NCI-H1930 (cell line): ENCODE results near the gene WHAMM.
"Not testable (repeated sequence)": the region's sequence is repeated elsewhere in the genome, so short reads cannot be mapped to it uniquely, and the experiment has no call there.

Experiments
- DNase-seq, 2 experiments: peaks; one replicate each; lab custom pipeline; 2025; lab: John Stamatoyannopoulos, UW

WHAMM gene

GRCh38 chr15:82865981-82866380 lies 56.6 kb downstream of the WHAMM start:
- DNase-seq, result not testable (repeated sequence)

DNA sequence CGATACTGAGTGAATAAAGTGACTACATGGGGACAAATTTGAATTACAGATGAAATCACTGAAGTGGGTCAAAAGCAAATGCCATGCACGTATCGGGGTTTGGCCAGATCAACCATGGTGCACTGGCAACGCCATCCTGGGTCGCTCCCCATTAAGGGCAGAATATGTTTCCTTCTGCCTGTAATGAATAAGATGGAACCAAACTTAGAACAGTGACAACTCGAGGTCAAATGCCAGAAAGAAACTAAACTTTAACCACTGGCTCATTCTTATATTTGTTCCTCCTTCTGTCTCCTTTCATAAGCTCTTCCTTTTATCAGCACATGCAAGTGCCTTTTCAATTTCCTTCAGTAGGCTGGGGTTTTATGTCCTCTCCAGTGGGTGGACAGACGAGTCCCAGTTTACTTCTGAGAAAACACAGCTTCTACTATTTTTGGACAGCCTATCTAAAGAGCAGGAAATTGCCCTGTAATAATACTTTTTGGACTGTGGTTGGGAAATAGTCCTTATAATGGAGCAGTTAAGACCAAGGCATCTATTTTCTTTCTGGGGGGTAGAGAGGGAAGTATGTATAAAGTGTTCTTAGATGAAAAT lies 61.4 kb downstream of the WHAMM start:
- DNase-seq, result no peak

DNA sequence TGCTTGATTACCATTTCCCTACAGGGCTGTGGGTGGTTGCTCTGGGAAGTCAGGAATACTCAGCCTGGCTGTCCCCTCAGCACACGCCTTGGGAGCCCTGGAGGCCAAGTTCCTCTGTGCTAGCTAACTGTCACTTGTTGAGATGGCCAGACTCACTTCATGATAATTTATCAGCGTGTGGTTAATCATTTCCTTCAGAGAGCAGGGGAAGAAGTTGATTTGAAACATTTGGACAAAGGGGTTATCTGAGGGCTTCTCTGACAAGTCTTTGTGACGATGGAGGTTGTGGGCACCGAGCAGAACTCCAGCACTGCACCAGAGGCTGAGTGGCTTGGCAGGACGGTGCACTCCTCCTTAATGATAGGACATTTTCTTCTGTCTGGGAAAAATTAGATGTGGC lies 61.9 kb downstream of the WHAMM start:
- DNase-seq, result no peak

DNA sequence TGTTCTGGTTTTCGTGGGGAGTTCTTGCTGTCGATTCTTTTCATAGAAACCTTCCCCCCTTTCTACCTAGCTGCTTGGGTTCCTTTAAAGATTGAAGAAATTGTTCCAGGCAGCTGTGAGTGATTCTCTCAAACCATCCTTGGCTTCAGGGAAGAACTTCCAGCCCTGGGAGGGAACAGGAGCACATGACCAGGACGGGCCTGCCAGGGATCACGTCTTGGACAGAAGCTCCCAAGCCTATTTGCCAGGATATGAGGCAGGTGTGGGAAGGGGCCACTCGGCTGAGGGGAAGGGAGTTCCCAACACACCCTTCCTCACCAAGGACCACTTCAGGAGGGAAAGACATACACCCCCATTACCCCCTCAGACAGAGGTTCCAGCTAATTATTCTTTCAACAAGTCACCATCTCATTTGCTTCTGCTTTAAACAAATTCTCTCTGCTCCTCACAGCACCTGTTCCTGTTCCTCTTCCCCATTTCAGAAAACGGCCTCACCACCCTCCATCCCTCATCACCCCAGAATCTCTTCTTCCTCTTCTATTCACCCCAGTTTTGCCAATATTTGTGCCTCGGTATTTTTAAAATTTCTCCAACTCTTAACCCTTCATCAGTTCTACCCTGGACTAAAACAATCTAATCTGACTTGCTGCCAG lies 62.5 kb downstream of the WHAMM start:
- no peak for DNase-seq

DNA sequence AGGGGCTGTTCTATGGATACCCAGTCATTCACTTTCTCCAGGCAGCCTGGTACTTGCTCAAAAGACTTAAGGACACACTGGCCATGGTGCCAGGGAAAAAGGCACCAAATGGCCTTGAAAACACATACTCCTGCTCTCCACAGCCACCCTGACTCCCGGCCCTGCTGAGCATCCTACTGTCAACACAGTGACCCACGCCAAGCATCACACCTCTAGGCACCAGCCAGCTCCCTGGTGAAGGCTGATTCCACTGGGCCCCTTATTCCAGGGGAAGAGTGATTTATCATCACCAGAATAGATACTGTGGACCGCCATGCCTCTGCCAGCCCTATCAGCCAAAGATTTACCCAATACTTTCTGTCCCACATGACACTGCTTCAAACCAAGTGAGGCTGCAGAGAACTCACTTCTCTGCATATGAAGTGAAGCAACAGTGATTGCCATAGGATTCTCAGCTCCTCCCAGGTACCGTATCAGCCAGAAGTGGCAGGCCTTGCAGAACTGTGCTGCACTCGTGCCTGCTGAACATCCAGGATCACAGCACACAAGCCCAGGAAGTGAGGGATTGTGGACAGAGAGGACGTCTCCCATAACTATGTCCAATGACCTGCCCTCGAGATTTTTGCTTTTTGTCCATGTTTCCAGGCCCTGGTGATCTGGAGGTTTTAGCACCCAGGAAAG lies 63.7 kb downstream of the WHAMM start:
- no peak for DNase-seq

DNA sequence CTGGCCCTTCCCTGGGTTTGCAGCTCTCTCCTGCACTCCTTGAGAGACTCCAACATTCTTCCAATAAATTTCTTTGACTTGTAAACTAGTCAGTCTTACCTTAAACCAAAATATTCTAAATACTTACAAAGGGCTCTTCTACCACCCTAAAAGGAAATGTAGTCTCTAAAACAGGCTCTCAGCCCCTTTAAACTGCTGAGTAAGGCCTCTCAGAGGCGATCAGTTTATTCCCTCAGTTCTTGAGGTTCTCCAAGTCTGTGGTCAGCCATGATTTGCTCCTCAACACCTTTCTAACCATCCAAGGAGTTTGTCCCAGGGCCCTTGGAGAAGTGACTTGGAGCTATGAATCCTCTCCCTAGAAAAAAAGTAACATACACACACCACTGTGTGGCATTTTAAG lies 64.8 kb downstream of the WHAMM start:
- no peak for DNase-seq

DNA sequence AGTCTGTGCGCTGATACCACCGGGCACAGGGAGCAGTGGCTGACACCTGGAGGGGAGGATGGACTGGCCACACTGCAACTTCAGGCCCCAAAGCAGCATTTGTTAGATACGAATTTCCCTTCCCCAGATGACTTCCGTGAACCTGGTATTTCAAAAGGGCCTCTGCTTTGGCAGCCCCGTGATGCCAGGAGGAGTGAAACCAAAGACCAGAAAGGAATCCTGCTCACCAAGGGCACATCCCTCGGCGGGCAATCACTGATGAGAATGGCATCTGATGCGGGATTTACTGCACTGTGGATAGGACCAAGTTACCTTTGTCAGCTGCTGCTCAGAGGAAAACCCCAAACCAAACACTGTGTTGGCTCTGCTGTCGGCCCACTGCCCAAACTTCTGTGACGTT lies 65.5 kb downstream of the WHAMM start:
- DNase-seq, result no peak

- no peak for DNase-seq
Observed at GRCh38 chr15:82875411-82876003, 66.1 kb downstream of the WHAMM start.

DNA sequence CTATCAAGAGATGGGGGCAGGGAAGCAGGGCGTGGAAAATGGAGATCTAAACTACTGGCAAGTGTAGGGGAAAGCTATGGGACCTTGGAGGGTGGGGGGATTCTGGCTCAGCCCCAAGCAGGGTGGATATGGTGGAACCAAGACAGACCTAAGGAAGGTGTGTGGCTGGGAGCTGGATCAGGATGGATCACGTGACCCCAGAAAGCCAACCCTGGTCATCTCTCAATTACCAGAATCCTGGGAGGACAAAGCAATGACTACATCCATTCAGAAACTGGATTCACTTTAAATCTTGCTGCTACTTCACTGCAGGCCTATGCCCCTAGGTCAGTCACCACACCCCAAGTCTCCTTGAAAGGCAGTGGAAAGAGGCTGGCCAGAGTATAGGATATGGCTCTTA lies 68.4 kb downstream of the WHAMM start:
- no peak for DNase-seq

DNA sequence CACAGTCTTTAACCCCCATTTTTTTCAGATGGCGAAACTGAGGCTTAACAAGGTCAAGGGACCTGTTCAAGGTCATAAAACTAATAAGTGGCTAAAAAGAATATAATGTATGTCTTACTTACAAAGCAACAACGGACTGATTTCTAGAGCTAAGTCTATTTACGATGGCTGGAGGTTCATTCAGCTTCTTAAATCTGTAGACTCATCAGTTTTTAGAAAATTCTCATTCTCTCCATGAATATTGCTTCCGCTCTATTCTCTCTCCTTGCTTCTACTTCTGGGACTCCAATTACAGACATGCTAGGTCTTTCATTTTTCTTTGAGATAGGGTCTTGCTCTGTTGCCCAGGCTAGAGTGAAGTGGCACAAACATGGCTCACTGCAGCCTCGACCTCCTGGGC lies 68.9 kb downstream of the WHAMM start:
- DNase-seq, result no peak

GRCh38 chr15:82880704-82881103 lies 71.3 kb downstream of the WHAMM start:
- DNase-seq, result no peak

GRCh38 chr15:82881747-82882146 lies 72.3 kb downstream of the WHAMM start:
- no peak for DNase-seq

DNA sequence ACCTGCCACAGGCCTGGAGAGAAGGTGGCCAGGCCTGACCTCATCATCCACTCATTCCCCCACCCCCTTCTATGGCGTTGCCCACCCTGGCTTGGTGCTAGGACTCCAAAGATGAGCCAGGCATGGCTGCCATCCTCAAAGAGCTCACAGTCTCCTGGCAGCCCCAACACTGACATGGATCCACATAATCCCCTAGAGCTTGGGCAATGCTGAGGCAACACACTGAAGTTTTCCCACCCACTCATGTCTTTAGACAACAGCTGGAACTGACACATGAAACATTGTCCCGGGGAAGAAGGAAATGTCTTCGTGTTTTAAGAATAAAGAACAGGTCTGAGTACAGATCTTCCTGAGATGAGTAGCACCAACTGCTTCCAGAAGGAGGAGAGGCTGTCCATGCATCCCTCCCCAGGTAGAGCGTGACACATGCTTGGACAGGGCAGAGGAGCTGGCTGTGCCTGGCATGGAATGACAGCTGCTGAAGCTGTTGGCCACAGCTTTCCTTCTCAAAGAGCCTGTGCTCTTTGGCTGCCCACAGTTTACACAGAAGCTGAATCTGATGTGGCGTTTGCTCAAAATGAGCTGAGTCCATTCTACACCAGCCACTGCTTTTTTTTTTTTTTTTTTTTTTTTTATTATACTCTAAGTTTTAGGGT lies 73.0 kb downstream of the WHAMM start:
- DNase-seq, result no peak
